Midbrain (tissue), 1 donor: Measurements from ENCODE around the gene MOCS2.

Source experiments
- DNase-seq: peaks from one replicate; lab custom pipeline; 2025; lab: John Stamatoyannopoulos, UW

MOCS2 gene

DNA sequence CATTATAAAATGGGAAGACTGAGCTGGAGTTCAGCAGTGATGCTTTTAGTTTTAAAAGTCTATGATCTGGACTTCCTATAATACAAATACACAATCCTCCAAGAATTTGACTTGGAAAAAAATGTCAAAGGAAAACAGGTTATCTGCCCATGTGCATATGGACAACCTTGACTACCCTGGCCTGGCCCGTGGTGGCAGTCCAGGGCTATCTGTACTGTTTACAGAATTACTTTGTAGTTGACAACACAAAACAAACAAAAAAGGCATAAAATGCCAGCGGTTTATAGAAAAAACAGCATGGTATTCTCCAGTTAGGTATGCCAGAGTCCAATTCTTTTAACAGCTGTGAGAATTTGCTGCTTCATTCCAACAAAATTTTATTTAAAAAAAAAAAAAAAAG is 17.3 kb downstream of the MOCS2 start:
- DNase-seq = no peak

DNA sequence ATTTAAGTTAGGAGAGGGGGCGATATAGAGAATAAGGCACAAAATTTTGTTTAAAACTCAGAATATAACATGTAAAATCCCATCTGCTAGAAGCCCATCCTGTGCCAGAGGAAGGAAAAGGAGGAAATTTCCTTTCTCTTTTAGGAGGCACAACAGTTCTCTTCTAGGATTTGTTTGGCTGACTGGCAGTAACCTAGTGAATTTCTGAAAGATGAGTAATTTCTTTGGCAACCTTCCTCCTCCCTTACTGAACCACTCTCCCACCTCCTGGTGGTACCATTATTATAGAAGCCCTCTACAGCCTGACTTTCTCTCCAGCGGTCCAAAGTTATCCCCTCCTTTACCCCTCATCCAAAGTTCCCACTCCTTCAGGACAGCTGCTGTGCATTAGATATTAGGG is 18.3 kb downstream of the MOCS2 start:
- no peak for DNase-seq

DNA sequence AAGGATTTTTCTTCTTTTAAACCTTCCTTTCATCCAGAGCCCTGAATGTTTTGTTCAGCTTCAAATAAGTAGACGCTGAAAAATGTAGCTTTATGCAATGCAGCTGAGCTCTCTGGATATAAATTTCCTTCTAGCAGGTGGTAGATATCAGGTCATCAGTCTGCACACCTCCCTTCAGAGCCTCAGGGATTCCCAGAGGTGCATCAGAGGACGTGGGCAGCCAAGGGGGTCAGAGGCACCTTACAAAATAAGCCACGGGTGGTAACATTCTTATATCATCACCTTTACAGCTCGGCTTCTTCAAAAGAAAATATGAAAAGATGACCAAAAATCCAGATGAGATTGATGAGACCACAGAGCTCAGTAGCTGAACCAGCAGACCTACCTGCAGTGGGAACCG is 19.3 kb downstream of the MOCS2 start:
- DNase-seq = no peak

DNA sequence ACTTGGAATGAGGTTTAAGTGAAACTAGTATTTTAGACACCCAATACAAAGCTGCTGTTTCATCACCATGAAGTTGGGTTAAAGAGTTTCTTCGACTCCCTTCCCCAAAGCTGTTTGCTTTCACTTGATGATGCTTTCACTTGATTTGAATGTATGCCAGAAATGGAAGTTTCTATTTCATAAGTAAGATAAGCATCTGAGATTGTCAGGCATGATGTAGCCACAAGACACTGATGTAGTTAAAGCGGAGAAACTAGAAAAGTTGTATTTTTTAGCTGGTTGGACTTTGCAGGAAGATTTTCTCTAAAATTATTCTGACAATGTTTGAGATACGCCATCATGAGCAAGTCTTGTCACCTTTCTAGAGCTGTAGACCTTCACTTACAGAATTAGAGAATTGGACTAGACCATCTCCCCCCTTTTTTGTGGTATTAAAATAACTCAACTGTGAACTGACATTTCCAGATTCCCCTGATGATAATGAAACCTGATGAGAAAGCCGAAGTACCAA is 20.0 kb downstream of the MOCS2 start:
- DNase-seq = no peak

DNA sequence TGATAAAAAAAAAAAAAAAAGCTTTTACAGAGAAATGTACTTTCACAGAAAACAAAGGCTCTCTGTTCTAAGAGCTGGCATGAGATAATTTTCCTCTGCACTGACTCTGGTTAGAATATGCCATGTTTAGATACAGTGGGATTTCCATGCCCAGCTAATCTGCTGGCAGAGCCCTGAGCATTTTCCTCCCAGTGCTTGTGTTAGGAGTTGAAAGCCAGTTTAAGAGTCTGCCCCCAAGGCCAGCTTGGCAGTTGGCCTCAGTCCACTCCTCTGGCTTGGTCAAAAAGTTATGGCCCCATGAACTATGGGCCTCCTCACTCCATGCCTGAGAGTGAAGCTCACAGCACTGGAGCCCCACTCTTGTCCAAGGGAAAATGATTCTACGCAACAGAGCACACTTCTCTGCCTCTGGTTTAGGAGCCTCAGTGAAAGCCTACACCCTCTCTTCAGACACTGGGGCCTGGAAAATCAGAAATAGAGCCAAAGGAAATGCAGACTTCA is 21.9 kb downstream of the MOCS2 start:
- DNase-seq = peak; percentile 82

DNA sequence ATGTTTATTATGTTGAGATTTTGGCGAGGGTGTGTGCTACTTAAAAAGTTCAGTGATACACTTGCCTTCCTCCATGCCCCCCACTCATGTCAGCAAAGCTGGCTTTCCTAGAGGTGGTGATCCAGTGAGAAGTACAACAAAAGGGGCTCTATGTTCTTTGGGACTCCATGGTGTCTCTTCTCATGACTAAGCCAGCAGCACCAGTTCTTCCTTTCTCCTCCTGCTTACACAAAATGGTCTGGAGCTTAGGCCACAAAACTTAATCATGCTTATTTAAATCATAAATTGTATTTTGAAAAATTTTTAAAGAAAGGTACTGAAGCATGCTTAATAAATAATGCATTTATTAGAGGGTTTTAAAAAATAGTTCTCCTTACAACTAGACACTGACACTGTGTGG is 22.4 kb downstream of the MOCS2 start:
- DNase-seq = peak; percentile 50

DNA sequence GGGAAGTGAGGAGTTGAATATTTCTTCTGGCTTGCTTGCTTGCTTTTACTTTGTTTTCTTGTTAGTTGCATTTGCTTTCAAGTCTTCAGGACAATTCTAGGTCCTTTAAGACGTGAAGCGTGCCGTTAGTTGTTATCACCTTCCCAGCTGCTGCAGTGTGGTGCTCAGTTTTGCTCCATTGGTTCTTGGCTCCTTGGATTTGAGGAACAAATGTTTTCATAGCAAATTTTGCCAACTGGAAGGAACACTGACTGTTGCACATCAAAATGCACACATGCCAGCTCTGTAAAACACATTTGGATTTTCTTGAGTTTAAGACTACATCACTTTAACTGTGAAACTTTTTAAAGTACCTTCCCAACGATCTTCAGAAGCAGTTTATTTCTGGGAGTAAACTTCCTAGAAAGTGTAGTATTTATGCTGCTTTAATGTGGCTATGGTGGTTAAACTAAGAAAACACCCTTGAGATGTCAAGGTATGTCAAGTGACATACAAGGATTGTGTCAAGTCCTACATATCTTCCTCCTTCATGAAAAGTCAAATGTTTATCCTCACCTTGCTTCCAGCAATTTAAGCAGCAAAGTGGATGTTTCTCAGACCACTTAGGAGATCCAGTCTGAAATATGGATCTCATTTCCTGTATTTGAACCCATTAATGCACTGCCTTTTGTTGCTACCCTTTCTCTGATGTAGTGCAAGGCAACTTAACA is 24.9 kb downstream of the MOCS2 start:
- no peak for DNase-seq

DNA sequence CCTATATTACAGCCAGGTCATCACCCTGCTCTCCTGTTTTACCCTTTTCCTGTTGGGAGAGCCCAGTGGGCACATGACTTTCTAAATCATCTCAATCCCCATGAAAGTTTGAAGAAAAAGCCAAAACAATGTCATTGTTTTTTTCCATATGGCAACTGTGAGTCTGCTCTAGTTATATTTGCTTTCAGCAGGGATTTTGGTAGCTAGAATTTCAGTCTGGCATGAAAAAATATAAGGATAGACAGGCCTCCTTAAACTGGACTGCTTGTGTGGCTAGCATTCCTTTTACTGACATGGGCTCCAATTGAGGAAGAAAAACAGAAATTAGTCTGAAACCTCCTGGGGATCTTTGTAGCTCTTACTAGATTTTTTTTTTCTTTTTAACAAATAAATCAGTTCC is 25.6 kb downstream of the MOCS2 start:
- no peak for DNase-seq

DNA sequence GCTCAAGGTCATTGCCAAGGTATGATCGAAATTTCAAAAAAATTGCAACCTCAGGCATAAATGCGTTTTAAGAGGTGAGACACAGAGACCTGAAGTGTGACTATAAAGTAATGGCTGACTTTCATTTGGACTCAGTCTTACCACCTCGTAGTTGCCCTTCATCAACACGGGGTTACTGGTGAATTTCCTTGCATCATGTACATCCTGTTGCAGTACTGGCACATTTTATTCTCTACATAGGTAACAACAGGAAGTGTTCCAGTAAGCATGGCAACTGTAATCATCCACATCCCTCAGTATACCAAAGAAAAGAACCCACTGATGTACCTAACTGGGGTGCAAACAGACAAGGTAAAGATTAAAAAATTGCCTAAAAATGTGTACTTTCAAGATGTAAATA is 29.3 kb downstream of the MOCS2 start:
- DNase-seq = no peak

DNA sequence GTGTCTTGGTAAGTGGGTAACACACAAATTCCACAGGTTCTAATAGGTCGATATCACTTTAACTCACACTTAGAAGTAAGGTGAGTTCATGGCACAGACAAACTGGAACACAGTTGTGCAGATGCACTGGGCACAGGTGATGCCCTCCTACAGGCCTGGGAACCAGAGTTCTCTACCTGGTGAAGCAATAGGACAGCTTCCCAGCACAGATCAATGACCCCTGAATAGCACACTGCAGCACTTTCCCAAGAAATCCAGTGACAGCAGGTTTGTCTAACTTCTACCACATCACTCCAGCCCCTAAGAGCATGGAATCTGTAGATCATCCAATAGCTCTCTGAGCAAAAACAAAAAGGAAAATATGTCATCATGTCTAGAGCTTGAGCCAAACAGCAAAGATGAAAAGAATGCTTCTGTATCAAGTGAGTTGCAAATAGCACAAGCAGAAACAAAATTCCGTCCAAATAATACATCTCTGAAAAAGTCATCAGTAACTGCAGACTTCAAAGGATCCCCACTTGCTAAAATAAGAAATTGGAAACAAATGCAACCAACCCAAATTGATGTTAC is 33.5 kb downstream of the MOCS2 start:
- DNase-seq = no peak

DNA sequence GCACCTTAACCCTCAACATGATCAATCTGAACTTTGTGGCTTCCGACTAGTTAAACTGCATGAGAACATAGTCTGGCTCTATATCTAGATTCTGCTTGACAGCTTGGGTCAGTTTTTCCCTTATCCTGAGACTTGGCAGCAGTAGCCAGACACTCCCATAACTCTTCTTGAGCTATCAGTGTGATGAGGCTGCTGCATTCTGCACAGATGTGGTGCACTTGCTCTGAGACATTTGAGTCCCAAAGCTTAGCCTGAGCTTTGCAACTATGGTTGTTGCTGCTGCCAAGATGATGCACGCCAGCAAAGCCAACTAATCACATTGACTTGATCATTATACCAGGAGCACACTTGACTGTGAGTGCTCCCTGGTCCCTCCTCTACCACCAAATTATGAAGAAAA is 36.2 kb downstream of the MOCS2 start:
- no peak for DNase-seq

DNA sequence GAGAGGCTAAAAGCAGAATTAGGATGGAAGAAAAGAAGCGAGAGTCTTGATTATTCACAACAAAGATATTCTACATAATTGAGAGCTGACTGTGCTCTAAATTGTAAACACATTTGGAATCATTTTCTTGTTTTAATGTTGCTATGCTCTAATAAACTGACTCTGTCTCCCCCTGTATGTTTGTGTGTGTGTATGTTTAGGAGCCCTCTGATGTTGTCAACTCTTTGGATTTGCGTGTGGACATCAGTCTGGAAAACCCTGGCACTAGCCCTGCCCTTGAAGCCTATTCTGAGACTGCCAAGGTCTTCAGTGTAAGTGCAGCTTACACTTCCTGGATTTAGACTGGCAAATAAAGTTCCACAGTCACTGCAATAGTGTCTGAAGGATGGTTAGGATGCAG is 37.8 kb downstream of the MOCS2 start:
- DNase-seq = no peak

DNA sequence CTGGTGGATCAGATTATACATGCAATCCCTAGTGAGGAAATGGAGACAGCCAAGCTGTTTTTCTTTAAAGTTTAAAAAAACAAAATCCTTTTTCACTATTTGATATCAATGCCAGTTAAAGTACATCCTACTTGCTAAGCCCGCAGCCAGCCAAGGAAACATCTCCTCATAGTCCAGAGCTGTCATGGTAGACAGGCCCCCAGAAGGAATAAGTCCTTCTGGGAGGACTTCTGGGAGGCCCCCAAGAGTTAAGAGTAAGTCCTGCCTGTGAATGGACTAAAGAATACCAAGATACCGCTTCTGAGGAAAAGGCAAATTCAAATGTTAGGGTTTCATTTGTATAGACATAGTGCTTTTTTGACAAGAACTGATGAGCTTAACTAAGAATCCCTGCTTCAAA is 38.3 kb downstream of the MOCS2 start:
- DNase-seq = no peak

DNA sequence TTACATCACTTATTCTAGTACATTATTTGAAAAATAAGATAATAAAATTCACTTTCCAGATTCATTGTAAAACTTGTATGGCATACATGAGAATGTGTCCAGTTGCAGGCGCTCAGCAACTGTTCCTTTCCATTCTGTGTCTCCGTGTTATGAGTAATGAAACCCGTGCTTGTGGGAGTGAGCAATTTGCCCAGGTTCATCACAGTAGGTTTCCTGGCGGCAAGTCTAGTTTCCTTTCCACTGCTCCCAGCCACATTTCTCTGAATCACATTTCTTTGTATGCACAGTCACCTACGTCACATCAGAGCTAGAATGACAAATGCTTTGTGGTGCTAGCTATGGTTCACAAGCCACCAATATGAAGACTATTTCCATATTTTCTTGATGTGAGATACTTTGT is 39.9 kb downstream of the MOCS2 start:
- no peak for DNase-seq

DNA sequence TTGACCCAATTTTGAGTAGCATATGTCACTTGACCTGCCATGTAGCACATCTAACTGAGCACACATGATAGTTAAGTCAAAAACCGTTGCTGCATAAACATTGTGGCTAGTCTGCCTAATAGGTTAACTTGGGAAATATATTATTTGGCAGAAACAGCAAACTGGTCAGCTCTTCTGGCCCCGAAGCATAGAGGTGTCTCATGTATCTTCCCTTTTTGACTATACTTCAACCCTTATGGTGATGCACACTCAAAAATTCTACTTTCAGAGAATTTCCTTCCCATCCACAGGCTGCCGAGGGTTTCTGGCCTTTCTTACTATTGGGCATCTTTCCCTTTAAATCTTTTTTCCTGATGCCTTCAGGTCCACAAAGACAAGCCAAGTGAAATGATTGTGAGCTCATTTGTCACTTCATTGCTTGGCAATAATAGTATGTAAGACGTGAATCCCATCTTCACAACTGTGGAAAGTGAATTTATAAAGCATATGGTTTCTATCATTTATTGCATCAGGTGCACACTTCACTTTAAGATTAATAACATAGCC is 41.2 kb downstream of the MOCS2 start:
- no peak for DNase-seq

DNA sequence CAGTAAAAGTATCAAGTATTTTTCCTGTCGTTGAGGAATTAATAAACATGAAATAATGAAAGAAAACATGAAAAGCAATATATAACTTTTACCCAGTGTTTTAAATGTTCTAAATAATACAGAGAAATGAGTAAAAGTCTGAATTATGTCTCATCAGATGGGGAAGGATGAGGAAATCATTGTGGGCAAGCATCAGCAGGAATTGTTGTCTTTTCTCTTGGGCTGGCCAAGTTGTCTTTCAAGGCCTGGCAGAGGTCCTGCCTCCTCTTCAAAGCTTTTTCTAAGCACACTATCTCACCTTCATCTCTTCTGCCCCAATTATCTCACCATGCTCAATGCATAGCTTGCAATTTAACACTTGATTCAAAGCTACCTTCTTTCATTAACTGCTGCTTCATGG is 41.9 kb downstream of the MOCS2 start:
- DNase-seq = no peak

DNA sequence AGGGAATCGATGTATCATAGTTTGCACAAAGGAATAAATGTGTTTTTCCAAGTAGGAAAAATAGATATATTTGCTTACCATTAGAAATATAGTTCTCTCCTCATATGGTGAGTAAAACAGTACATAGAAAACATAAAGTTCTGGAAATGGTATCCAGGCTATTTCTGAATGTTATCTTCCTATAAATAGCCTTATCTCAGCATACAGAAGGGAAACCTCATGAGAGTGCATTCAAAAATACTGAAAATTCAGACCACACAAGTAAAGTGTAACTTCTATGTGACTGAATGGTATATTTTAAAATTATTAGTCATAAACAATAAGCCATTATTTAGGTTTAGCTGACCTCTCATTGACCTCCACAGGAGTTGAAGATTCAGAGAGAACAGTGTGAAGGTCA is 43.5 kb downstream of the MOCS2 start:
- DNase-seq = no peak

DNA sequence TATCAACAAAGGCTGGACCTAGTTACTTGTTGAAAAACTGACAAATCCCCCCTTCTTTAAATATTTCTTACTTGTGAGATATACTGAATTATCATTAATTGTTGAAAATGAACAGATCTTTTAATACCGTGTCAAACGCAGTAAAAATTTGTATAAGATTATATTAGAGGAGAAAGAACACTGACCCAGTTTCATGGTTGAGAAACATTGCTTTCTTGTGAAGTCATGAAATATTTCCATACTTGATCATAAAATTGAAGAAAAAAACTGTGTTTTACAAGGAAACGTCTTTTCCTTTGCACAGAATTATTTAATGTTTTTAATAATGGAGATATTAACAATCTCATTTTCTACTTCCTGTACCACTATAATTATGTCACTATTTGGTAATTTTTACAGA is 45.8 kb downstream of the MOCS2 start:
- DNase-seq = no peak

DNA sequence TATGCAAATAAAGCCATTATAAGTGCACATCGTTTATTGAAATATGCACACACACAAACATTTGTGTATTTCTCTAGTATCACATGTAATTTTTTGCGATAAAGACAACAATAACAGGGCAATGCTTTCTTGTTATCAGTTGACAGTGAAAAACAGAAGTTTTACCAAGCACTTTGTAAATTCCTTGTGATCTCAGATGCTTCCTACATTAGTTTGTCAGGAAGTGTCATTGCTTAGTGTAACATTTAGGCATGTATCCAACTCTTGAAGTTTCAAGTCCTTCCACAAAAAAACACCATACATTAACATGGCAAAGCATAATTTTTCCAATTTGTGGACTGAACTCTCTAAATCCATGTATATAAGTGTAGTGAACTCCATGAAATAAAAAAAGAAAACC is 46.4 kb downstream of the MOCS2 start:
- no peak for DNase-seq

DNA sequence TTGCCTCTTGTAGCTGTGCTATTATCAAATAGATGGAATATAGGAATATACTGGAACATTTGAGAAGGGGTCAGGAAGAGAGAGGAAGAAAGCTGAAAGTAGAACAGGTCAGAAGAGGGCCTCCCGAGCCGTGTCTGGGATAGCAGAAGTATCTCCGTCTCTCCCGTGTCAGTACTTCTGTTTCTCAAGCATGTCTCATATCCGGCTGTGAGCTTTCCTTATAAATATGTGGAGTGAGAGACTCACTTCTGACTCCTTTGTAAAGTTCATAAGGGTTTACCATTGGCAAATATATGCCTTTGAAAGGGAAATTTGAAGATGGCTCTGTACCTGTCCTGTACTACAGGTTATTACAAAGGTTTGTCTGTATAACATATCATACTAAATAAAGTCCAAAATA is 50.3 kb downstream of the MOCS2 start:
- DNase-seq = no peak

DNA sequence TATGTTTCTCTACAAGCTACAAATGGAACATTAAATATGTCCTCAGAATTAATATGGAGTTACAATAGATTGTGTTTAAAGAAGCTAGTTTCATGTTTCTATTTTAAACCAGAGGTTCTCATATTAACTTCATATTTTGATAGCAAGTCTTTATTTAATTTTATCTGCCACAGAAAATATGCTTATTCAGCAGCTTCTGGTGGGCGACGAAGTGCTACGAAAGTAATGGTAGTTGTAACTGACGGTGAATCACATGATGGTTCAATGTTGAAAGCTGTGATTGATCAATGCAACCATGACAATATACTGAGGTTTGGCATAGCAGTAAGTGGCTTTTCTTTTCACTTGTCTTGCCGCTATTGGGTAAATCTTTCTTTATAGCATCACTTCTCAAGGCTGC is 54.2 kb downstream of the MOCS2 start:
- no peak for DNase-seq

DNA sequence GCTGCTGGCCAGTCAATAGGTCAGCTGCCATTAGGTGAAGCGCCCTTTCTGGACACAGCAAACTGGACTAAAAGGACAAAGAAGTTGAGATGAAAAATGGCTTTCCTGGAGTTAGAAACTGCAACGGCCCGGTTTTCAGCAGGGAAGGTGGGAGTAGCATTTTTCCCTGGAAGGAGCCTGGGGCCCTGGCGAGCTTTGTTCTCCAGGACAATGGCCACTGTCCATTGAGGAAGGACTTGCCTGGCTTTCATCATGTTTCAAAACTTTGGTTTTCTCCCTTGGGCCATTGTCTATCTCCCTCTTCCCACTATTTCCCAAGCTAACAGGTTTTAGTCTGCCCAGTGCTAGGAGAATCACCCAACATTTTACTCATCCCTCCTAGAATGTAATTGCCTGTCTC is 56.2 kb downstream of the MOCS2 start:
- no peak for DNase-seq

DNA sequence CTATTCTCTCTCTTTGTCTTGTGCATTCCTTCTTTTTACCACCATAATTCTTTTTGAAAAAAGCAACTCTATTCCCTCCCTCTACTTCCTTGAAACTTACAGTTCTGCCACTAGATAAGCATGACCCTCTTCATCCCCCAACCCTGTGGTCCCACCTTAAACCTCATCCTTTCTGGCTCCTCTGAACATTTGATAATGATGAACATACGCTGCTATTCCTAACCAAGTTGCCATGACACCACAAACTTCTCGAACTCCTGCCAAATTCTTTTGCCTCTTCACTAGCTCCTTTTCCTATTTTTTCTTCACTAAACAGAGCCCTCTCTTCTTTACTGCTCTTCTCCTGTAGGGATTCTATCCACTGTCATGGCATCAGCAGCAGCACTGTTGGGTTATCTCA is 57.1 kb downstream of the MOCS2 start:
- no peak for DNase-seq

DNA sequence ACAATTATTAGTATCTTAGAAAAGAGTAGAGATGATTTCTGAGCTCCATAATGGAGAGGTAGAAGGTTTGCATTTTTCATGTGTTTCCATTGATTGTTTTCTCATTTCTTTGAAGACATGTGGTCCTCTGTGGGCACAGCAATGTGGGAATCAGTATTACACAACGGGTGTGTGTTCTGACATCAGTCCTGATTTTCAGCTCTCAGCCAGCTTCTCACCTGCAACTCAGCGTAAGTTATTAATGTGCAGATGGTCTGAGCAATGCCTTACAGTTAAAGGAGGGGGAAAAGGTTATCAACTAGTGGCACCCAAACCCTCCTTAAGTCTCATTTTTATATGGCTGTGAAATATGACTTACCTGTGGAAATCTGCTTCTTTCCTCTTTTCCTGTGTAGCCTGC is 61.3 kb downstream of the MOCS2 start:
- no peak for DNase-seq
